Activated T-helper 2 cell treated with anti-CD3 and anti-CD28 coated beads, Interferon-gamma antibody, Interleukin-2, Interleukin-4, amounts not matched to agents 10 μg/mL and 5 μg/mL and 100 μg/mL, durations not matched to agents 14 hours and 24 hours and 36 hours (primary cell): ENCODE measurements around the gene CAPN9. TPM values are rescaled to one million over a fixed set of nuclear protein-coding genes. Genes with fewer than 3 reads are reported as not detected.

Experiments used
- DNase-seq: peaks from one replicate; pipeline ENCODE4 v3.0.0; 2021; ENCODE audit warnings: low spot score
- H3K27ac Mint-ChIP-seq: one replicate; pipeline ENCODE4 v1.8.0; 2021; ENCODE audit warnings: mixed read lengths
- H3K27me3 Mint-ChIP-seq: one replicate; pipeline ENCODE4 v1.8.0; 2021; ENCODE audit warnings: low read depth, mixed read lengths
- H3K36me3 Mint-ChIP-seq: one replicate; pipeline ENCODE4 v1.8.0; 2021; ENCODE audit warnings: low read depth, mixed read lengths
- H3K4me1 Mint-ChIP-seq: one replicate; pipeline ENCODE4 v1.8.0; 2021; ENCODE audit warnings: low read depth, mixed read lengths
- H3K4me3 Mint-ChIP-seq: one replicate; pipeline ENCODE4 v1.8.0; 2021; ENCODE audit warnings: low read depth, mild to moderate bottlenecking, moderate library complexity, mixed read lengths
- H3K9me3 Mint-ChIP-seq: one replicate; pipeline ENCODE4 v1.8.0; 2021; ENCODE audit warnings: mixed read lengths
- intact Hi-C: fragments of 100-400 bp; cut with micrococcal nuclease; formaldehyde crosslinking; loops from one replicate; pipeline ENCODE4 v1.15.1; 2023
- total RNA-seq: library from RNA; stranded (reverse); gene quantifications from 2 replicates; pipeline ENCODE4 v1.2.3, GENCODE V29; 2022

The CAPN9 gene
- total RNA-seq, 1 donor from 2014 or later, result not detected

DNA sequence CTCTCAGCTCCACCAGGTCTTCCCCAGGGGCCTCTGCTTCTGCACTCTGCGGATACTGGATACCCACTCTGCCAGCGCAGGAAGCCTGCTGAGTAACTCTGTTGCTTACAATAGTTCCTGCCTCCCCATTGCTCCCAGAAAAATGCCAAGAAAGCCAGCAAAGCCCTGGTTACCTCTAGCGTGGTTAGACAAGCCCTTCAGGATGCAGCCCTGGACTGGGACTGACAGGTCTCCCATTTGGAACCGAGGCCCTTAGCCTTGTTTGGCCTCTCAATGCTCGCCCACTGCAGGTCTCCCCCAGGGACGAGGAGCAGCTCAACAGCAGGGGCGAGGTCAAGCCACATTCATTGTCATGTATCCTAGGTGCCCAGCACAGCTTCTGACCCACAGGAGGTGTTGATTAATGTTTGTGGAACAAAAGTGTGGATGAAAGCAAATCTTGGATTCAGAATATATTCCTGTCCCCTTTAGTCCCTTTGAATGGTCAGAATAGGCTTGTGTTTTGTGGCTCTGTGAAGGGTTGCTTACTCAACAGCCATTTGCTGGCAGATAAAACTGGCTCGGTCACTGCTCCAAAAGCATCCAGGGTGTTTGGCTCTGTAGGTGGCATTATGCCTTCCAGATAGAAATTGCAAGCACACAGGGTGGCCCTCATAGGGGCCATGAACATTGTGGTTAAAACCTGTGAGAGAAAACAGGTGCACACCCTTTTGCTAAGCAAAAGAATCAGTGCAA, 62.2 kb downstream of the CAPN9 start:
- H3K4me1 Mint-ChIP-seq, result no peaks in the 10 kb centered on the region
- H3K27me3 Mint-ChIP-seq, result peaks cover 2% of the 10 kb centered on the region
- H3K27ac Mint-ChIP-seq, result no peak overlapping the region
- H3K36me3 Mint-ChIP-seq, result peaks cover 3% of the 10 kb centered on the region
- H3K4me3 Mint-ChIP-seq, result no peak overlapping the region
- H3K9me3 Mint-ChIP-seq, result peaks cover 19% of the 10 kb centered on the region
- intact Hi-C loops, result no loop called here
- DNase-seq, result no peak

- intact Hi-C loops, result no loop called here
- H3K4me1 Mint-ChIP-seq, result no peaks in the 10 kb centered on the region
- H3K36me3 Mint-ChIP-seq, result peaks cover 3% of the 10 kb centered on the region
- H3K27me3 Mint-ChIP-seq, result peaks cover 9% of the 10 kb centered on the region
- H3K4me3 Mint-ChIP-seq, result no peak overlapping the region
- DNase-seq, result no peak
- peaks cover 19% of the 10 kb centered on the region for H3K9me3 Mint-ChIP-seq
- H3K27ac Mint-ChIP-seq, result no peak overlapping the region
Observed at GRCh38 chr1:230812568-230812967, 65.4 kb downstream of the CAPN9 start.

DNA sequence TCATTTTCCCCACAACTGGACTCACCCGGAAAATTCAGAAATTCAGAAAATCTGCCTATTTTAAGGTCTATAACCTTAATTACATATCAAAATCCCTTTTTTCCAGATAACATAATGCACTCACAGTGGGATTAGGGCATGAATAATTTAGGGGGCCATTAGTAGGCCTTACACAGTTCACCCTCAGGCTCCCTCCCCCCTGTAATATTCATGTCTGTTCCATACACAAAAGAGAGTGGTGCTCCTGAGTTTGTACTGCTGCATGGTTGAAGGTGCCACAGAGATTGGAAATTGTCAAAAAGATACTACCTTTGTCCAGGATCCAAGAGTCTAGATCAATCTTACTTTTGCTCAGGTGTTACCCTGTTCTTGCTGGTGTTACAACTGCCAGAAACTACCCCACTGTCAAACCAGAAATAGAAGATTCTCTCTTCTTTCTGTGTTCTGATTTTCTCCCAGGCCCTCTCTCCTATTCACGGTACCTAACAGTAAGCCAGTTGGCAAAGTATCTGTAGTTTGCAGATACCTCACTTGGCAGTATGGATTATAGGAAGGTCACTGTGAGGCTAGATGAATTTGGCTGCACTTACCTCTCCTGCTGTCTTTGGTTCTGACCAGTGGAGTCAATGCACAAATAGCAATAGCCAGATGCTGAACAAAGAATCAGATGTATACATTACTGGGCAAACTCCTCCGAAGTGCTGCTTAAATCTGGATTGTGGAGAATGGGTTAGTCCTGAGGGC, 67.9 kb downstream of the CAPN9 start:
- no peak overlapping the region for H3K4me3 Mint-ChIP-seq
- peaks cover 19% of the 10 kb centered on the region for H3K9me3 Mint-ChIP-seq
- H3K27me3 Mint-ChIP-seq, result peaks cover 9% of the 10 kb centered on the region

GRCh38 chr1:230816018-230816417, 68.8 kb downstream of the CAPN9 start:
- Mint-ChIP-seq H3K36me3 (peaks cover 3% of the 10 kb centered on the region), H3K9me3 (peaks cover 19% of the 10 kb centered on the region)

More for the DNA sequence above, 67.9 kb downstream of the CAPN9 start:
- Mint-ChIP-seq H3K36me3 (peaks cover 3% of the 10 kb centered on the region), H3K4me1 (no peaks in the 10 kb centered on the region), H3K27ac (no peak overlapping the region)
- intact Hi-C loops, result no loop called here
- no peak for DNase-seq

GRCh38 chr1:230818367-230818766, 71.2 kb downstream of the CAPN9 start:
- Mint-ChIP-seq H3K9me3 (peaks cover 7% of the 10 kb centered on the region), H3K36me3 (peaks cover under 1% of the 10 kb centered on the region), H3K27me3 (peaks cover 9% of the 10 kb centered on the region), H3K4me3 (no peak overlapping the region), H3K27ac (no peak overlapping the region), H3K4me1 (no peaks in the 10 kb centered on the region)
- DNase-seq, result no peak
- intact Hi-C loops, result no loop called here

More at GRCh38 chr1:230816018-230816417, 68.8 kb downstream of the CAPN9 start:
- DNase-seq, result no peak
- H3K27me3 Mint-ChIP-seq, result peaks cover 9% of the 10 kb centered on the region
- no peak overlapping the region for H3K27ac Mint-ChIP-seq
- no peaks in the 10 kb centered on the region for H3K4me1 Mint-ChIP-seq
- H3K4me3 Mint-ChIP-seq, result no peak overlapping the region
- intact Hi-C loops, result no loop called here

GRCh38 chr1:230818901-230819300, 71.7 kb downstream of the CAPN9 start:
- Mint-ChIP-seq H3K27ac (no peak overlapping the region), H3K9me3 (peaks cover 1% of the 10 kb centered on the region), H3K4me1 (no peaks in the 10 kb centered on the region), H3K36me3 (no peaks in the 10 kb centered on the region), H3K4me3 (no peak overlapping the region), H3K27me3 (peaks cover 9% of the 10 kb centered on the region)
- no peak for DNase-seq
- intact Hi-C loops, result no loop called here

GRCh38 chr1:230819976-230820375, 72.8 kb downstream of the CAPN9 start:
- intact Hi-C loops, result no loop called here
- H3K27me3 Mint-ChIP-seq, result peaks cover 9% of the 10 kb centered on the region
- H3K4me1 Mint-ChIP-seq, result no peaks in the 10 kb centered on the region
- H3K36me3 Mint-ChIP-seq, result no peaks in the 10 kb centered on the region
- no peak overlapping the region for H3K4me3 Mint-ChIP-seq
- no peak overlapping the region for H3K27ac Mint-ChIP-seq
- no peaks in the 10 kb centered on the region for H3K9me3 Mint-ChIP-seq
- no peak for DNase-seq

GRCh38 chr1:230820568-230820967, 73.4 kb downstream of the CAPN9 start:
- Mint-ChIP-seq H3K36me3 (no peaks in the 10 kb centered on the region), H3K27ac (no peak overlapping the region), H3K9me3 (no peaks in the 10 kb centered on the region), H3K4me3 (no peak overlapping the region), H3K4me1 (no peaks in the 10 kb centered on the region), H3K27me3 (peaks cover 4% of the 10 kb centered on the region)
- intact Hi-C loops, result no loop called here
- DNase-seq, result no peak

- Mint-ChIP-seq H3K36me3 (no peaks in the 10 kb centered on the region), H3K27ac (no peak overlapping the region), H3K9me3 (no peaks in the 10 kb centered on the region), H3K4me3 (no peak overlapping the region), H3K27me3 (peaks cover 3% of the 10 kb centered on the region), H3K4me1 (no peaks in the 10 kb centered on the region)
- intact Hi-C loops, result no loop called here
- no peak for DNase-seq
Observed at GRCh38 chr1:230821346-230821745, 74.2 kb downstream of the CAPN9 start.

GRCh38 chr1:230822092-230822581, 74.9 kb downstream of the CAPN9 start:
- Mint-ChIP-seq H3K4me3 (no peak overlapping the region), H3K4me1 (no peaks in the 10 kb centered on the region), H3K27me3 (peaks cover 3% of the 10 kb centered on the region), H3K36me3 (no peaks in the 10 kb centered on the region), H3K27ac (no peak overlapping the region), H3K9me3 (no peaks in the 10 kb centered on the region)
- intact Hi-C loops, result no loop called here
- no peak for DNase-seq

- Mint-ChIP-seq H3K27ac (no peak overlapping the region), H3K4me3 (no peak overlapping the region), H3K4me1 (no peaks in the 10 kb centered on the region), H3K9me3 (no peaks in the 10 kb centered on the region), H3K27me3 (no peaks in the 10 kb centered on the region), H3K36me3 (no peaks in the 10 kb centered on the region)
- intact Hi-C loops, result no loop called here
- no peak for DNase-seq
Observed at GRCh38 chr1:230823426-230823825, 76.2 kb downstream of the CAPN9 start.

- DNase-seq, result no peak
- Mint-ChIP-seq H3K27me3 (no peaks in the 10 kb centered on the region), H3K4me1 (no peaks in the 10 kb centered on the region), H3K9me3 (no peaks in the 10 kb centered on the region), H3K4me3 (no peak overlapping the region), H3K27ac (no peak overlapping the region), H3K36me3 (no peaks in the 10 kb centered on the region)
- intact Hi-C loops, result no loop called here
Observed at GRCh38 chr1:230823931-230824381, 76.8 kb downstream of the CAPN9 start.

DNA sequence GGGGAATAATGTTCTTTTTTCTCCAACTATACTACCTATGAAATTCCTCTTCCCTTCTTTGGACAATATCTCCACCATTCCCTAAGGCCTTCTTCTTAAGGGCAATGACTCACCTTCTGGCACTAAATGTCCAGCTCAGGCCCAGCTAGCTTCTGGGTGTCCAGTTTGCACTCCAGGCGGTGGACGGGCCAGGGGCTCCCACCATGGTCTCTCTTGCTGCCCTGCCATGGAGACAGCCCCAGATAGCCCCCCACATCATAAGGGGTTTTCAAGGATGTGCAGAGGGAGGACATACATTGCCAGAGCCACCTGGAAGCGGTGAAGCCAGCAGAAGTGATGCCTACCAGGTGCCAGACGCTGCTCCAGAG, 77.3 kb downstream of the CAPN9 start:
- H3K36me3 Mint-ChIP-seq, result no peaks in the 10 kb centered on the region
- intact Hi-C loops, result no loop called here
- no peaks in the 10 kb centered on the region for H3K4me1 Mint-ChIP-seq
- H3K27me3 Mint-ChIP-seq, result no peaks in the 10 kb centered on the region
- no peak overlapping the region for H3K4me3 Mint-ChIP-seq
- no peak overlapping the region for H3K27ac Mint-ChIP-seq
- no peak for DNase-seq
- no peaks in the 10 kb centered on the region for H3K9me3 Mint-ChIP-seq
